GM12878 (cell line): Measurements from ENCODE around the gene SRRM2.

Experiments used
- ASH2L ChIP-seq: fragments of 300-600, 200-600 bp; sonication (generic); IDR thresholded peaks from 2 replicates; pipeline ENCODE4 v1.6.1; 2017; ENCODE audit warnings: low read depth, mild to moderate bottlenecking, borderline replicate concordance
- CBX5 ChIP-seq: sonication (generic); IDR thresholded peaks from 2 replicates; pipeline ENCODE4 v1.6.1; 2016; ENCODE audit warnings: low read depth, moderate library complexity, mild to moderate bottlenecking, inconsistent platforms
- DPF2 ChIP-seq: fragments of 450-650 bp; IDR thresholded peaks from 2 replicates; pipeline ENCODE4 v1.6.1; 2017; ENCODE audit warnings: mild to moderate bottlenecking
- ESRRA ChIP-seq: IDR thresholded peaks from 2 replicates; pipeline ENCODE4 v1.6.1; 2012; ENCODE audit warnings: mild to moderate bottlenecking, low read length, improper control_type of control experiment
- FOXM1 ChIP-seq: IDR thresholded peaks from 2 replicates; pipeline ENCODE4 v1.6.1; 2012; ENCODE audit warnings: low read depth, mild to moderate bottlenecking, inconsistent platforms, low read length, moderate library complexity
- HDAC2 ChIP-seq: fragments of 200-600 bp; sonication (generic); IDR thresholded peaks from 2 replicates; pipeline ENCODE4 v1.6.1; 2017
- HDAC6 ChIP-seq: fragments of 200-600 bp; sonication (generic); IDR thresholded peaks from one replicate; pipeline ENCODE4 v1.8.0; 2017; ENCODE audit warnings: antibody characterized with exemption; ENCODE audit not compliant: unreplicated experiment
- SUZ12 ChIP-seq: fragments of 200-600 bp; sonication (generic); IDR thresholded peaks from one replicate; pipeline ENCODE4 v1.6.1; 2018; ENCODE audit warnings: antibody characterized with exemption, mild to moderate bottlenecking; ENCODE audit not compliant: unreplicated experiment
- YBX1 ChIP-seq: fragments of 450-650 bp; IDR thresholded peaks from 2 replicates; pipeline ENCODE4 v1.6.1; 2016; ENCODE audit warnings: antibody characterized with exemption
- ZNF274 ChIP-seq: IDR thresholded peaks from one replicate; pipeline ENCODE4 v1.8.0; 2011; ENCODE audit not compliant: insufficient read length, insufficient read depth
- ZNF687 ChIP-seq: fragments of 450-650 bp; IDR thresholded peaks from 2 replicates; pipeline ENCODE4 v1.6.1; 2017; ENCODE audit warnings: mild to moderate bottlenecking, moderate library complexity
- TF ChIP-seq, protein P1 (sequence below), 3 experiments: IDR thresholded peaks in 2 of 3; conservative IDR thresholded peaks in 1 of 3; 2 replicates each; pipeline ENCODE4 v1.5.1; 2011; ENCODE audit warnings: low read depth in 3 of 3, low read length in 3 of 3, mild to moderate bottlenecking in 3 of 3, control low read depth in 2 of 3, moderate library complexity in 2 of 3, inconsistent platforms in 1 of 3, mixed read lengths in 1 of 3; ENCODE audit not compliant: control insufficient read depth in 2 of 3, insufficient read depth in 1 of 3; ENCODE audit errors: extremely low read depth in 1 of 3

- no peak for TF ChIP-seq ASH2L
- TF ChIP-seq, protein P1, sequence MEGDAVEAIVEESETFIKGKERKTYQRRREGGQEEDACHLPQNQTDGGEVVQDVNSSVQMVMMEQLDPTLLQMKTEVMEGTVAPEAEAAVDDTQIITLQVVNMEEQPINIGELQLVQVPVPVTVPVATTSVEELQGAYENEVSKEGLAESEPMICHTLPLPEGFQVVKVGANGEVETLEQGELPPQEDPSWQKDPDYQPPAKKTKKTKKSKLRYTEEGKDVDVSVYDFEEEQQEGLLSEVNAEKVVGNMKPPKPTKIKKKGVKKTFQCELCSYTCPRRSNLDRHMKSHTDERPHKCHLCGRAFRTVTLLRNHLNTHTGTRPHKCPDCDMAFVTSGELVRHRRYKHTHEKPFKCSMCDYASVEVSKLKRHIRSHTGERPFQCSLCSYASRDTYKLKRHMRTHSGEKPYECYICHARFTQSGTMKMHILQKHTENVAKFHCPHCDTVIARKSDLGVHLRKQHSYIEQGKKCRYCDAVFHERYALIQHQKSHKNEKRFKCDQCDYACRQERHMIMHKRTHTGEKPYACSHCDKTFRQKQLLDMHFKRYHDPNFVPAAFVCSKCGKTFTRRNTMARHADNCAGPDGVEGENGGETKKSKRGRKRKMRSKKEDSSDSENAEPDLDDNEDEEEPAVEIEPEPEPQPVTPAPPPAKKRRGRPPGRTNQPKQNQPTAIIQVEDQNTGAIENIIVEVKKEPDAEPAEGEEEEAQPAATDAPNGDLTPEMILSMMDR (IDR thresholded peaks at IDR 0.05 in 2 of 3, conservative IDR thresholded peaks at IDR 0.05 in 1 of 3; ENCODE audit: control insufficient read depth in 2 of 3, extremely low read depth in 1 of 3, insufficient read depth in 1 of 3, low read depth in 3 of 3, low read length in 3 of 3): no peak
- no peak for TF ChIP-seq SUZ12
- no peak for TF ChIP-seq FOXM1
- TF ChIP-seq CBX5: no peak
- no peak for TF ChIP-seq ZNF687
- no peak for TF ChIP-seq HDAC6
- TF ChIP-seq HDAC2: no peak
- TF ChIP-seq ESRRA: no peak
- no peak for TF ChIP-seq YBX1
- TF ChIP-seq ZNF274: no peak
- TF ChIP-seq DPF2: no peak
Observed at GRCh38 chr16:2767140-2767731, 14.8 kb downstream of the SRRM2 start.
